ENCODE data around the gene TUT4. TPM values are rescaled to one million over a fixed set of nuclear protein-coding genes. Genes with fewer than 3 reads are reported as not detected.

Gene TUT4
- total and polyA plus RNA-seq, 2 of the 4 experiments (the other 2 are of a cell fraction), result 10.9 to 40.0 TPM

- Histone ChIP-seq H3K79me1 (ENCODE audit: low read depth in 1 of 2, low read length in 2 of 2) (no peaks in the 10 kb centered on the region), H4K91ac (ENCODE audit: insufficient read depth, low read depth, low read length) (no peak overlapping the region), H3K9me3 (ENCODE audit: control insufficient read depth, insufficient read depth, low read length) (no peaks in the 10 kb centered on the region), H3K4me2 (ENCODE audit: low read depth, low read length) (no peak overlapping the region), H3K27ac (ENCODE audit: insufficient read depth, low read length) (no peak overlapping the region), H3K56ac (ENCODE audit: extremely low read depth, insufficient read depth, low read length) (no peak overlapping the region), H3K14ac (replicated peaks; ENCODE audit: low read depth, low read length) (no peak overlapping the region), H3K4me3 (ENCODE audit: insufficient read depth, low read depth, low read length) (no peak overlapping the region), H3K9ac (ENCODE audit: low read depth, low read length) (no peak overlapping the region), H2AK9ac (replicated peaks; ENCODE audit: low read depth, low read length, poor library complexity) (no peak overlapping the region), H4K8ac (ENCODE audit: low read depth in 2 of 2, low read length in 2 of 2) (no peak overlapping the region), H4K20me1 (ENCODE audit: insufficient read depth, low read length) (no peaks in the 10 kb centered on the region), H3K4ac (ENCODE audit: low read depth, low read length) (no peak overlapping the region), H3K4me1 (ENCODE audit: control insufficient read depth, insufficient read depth, low read length) (no peaks in the 10 kb centered on the region), H3K23ac (ENCODE audit: low read depth, low read length) (no peak overlapping the region), H3K27me3 (ENCODE audit: control insufficient read depth, insufficient read depth, low read length) (no peaks in the 10 kb centered on the region), H2BK20ac (ENCODE audit: low read depth, low read length) (no peak overlapping the region), H2BK5ac (ENCODE audit: low read depth, low read length, poor library complexity, severe bottlenecking) (no peak overlapping the region), H3K36me3 (ENCODE audit: control insufficient read depth, insufficient read depth, low read length) (no peaks in the 10 kb centered on the region), H2AFZ (replicated peaks; ENCODE audit: low read length, poor library complexity) (no peak overlapping the region), H2BK15ac (ENCODE audit: low read depth, low read length) (no peak overlapping the region), H3K9me1 (ENCODE audit: insufficient read depth, low read length) (no peaks in the 10 kb centered on the region), H2AK5ac (ENCODE audit: low read depth, low read length) (no peak overlapping the region), H2BK120ac (ENCODE audit: low read depth, low read length) (no peak overlapping the region), H3K18ac (ENCODE audit: low read depth, low read length) (no peak overlapping the region), H4K5ac (ENCODE audit: low read depth, low read length) (no peak overlapping the region)
- TF ChIP-seq MAZ (IDR thresholded peaks at IDR 0.05; ENCODE audit: borderline replicate concordance, low read depth, low read length), result no peak
- no peak for TF ChIP-seq USF2 (IDR thresholded peaks at IDR 0.05; ENCODE audit: low read depth, low read length)
- no peak for TF ChIP-seq FOS (IDR thresholded peaks at IDR 0.05; ENCODE audit: low read depth, low read length)
- no peak for TF ChIP-seq BHLHE40 (IDR thresholded peaks at IDR 0.05; ENCODE audit: low read depth, low read length)
- TF ChIP-seq SMC3 (IDR thresholded peaks at IDR 0.05; ENCODE audit: low read depth, low read length), result no peak
- no peak for TF ChIP-seq ELK1 (IDR thresholded peaks at IDR 0.05; ENCODE audit: borderline replicate concordance, low read depth, low read length)
- no peak for TF ChIP-seq CHD1 (IDR thresholded peaks at IDR 0.05; ENCODE audit: low read depth, low read length)
- no peak for TF ChIP-seq MAFK (IDR thresholded peaks at IDR 0.05; ENCODE audit: low read depth, low read length)
- no peak for TF ChIP-seq RFX5 (IDR thresholded peaks at IDR 0.05; ENCODE audit: low read depth, low read length)
- no peak for TF ChIP-seq CTCF (conservative IDR thresholded peaks at IDR 0.05; ENCODE audit: low read depth, low read length)
- TF ChIP-seq RAD21 (IDR thresholded peaks at IDR 0.05; ENCODE audit: low read length), result no peak
- TF ChIP-seq NFE2L2 (IDR thresholded peaks at IDR 0.05; ENCODE audit: low read depth, low read length), result no peak
- in situ Hi-C loops (cut with MboI; ENCODE audit: low sequenced_read_pairs) (no loop called here), intact Hi-C loops (cut with micrococcal nuclease) (no loop called here), dilution Hi-C loops (cut with HindIII; ENCODE audit: low sequenced_read_pairs, unreplicated experiment) (no loop called here)
- DNase-seq (no peak), ATAC-seq (ENCODE audit: low read depth) (no peak)
- ChIA-PET POLR2A (ENCODE audit: unreplicated experiment) (no interaction called here), CTCF (no interaction called here)
- WGBS, 2 experiments (ENCODE audit: extremely low coverage in 2 of 2, insufficient read length in 1 of 2), result no CpG with 5 or more reads among the region's 2 CpGs
- no TSS peak for BruUV-seq (replicated peaks)
Measured at GRCh38 chr1:52559875-52560274, 7.0 kb upstream of the TUT4 start.
